Neural crest cell (in vitro differentiated cells): ENCODE results near the gene CYREN. TPM values are rescaled to one million over a fixed set of nuclear protein-coding genes. Genes with fewer than 3 reads are reported as not detected.

Source experiments
- DNase-seq: peaks from one replicate; pipeline ENCODE4 v3.0.0; 2021; ENCODE audit warnings: low read depth, mixed read lengths, low spot score
- H3K27ac Mint-ChIP-seq: one replicate; pipeline ENCODE4 v1.8.0; 2021; ENCODE audit warnings: mild to moderate bottlenecking, mixed read lengths; ENCODE audit not compliant: unreplicated experiment
- H3K27me3 Mint-ChIP-seq: 2 replicates; pipeline ENCODE4 v1.8.0; 2021; ENCODE audit warnings: low read depth, mild to moderate bottlenecking, mixed read lengths
- H3K36me3 Mint-ChIP-seq: 2 replicates; pipeline ENCODE4 v1.8.0; 2021; ENCODE audit warnings: low read depth, mild to moderate bottlenecking, mixed read lengths
- H3K4me1 Mint-ChIP-seq: 2 replicates; pipeline ENCODE4 v1.8.0; 2021; ENCODE audit warnings: mixed read lengths
- H3K4me3 Mint-ChIP-seq: one replicate; pipeline ENCODE4 v1.8.0; 2021; ENCODE audit warnings: mild to moderate bottlenecking, mixed read lengths
- H3K9me3 Mint-ChIP-seq: 2 replicates; pipeline ENCODE4 v1.8.0; 2021; ENCODE audit warnings: mixed read lengths
- CTCF ChIP-seq: fragments of 200-600 bp; sonication (generic); conservative IDR thresholded peaks from 2 replicates; pipeline ENCODE4 v1.5.0; 2021; ENCODE audit warnings: antibody characterized with exemption, mild to moderate bottlenecking
- total RNA-seq: library from RNA; stranded (reverse); gene quantifications from 2 replicates; pipeline ENCODE4 v1.2.1, GENCODE V29; 2021

CYREN gene
- total RNA-seq, 1 donor from 2014 or later = 75.5 TPM

GRCh38 chr7:135195156-135195555 lies 24.6 kb upstream of the CYREN start:
- Mint-ChIP-seq H3K27ac (no peak overlapping the region), H3K27me3 (no peaks in the 10 kb centered on the region), H3K4me1 (no peaks in the 10 kb centered on the region), H3K4me3 (no peak overlapping the region), H3K36me3 (peaks cover 3% of the 10 kb centered on the region), H3K9me3 (no peaks in the 10 kb centered on the region)
- no peak for DNase-seq
- no peak for TF ChIP-seq CTCF

DNA sequence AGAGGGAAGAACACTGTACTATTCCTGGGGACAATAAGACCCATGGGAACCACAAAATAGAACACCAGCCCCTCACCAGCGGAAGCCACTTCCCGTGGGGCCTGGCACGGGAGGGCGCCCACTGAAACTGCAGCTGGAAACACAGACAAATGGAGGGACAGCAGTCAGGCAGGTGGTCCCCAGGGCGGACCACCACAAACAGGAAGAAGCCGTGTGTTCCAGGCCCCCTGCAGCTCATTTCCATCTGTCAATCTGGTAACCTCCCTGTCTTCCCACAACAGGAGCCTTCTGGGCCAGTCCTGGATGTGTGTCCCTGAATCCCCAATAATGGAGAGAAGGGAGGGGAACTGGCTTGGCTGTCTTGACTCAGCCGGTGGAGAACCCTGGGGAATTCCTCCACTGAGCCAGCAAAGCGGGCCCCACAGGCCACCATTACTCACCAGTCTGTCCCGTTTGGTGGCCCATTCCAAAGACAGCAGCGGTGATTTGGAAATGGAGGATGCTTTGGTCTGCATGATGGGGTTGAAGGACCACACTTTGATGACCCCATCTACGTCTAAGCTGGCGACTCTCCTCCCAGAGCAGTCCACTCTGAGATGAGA lies 24.1 kb upstream of the CYREN start:
- Mint-ChIP-seq H3K27me3 (no peaks in the 10 kb centered on the region), H3K36me3 (peaks cover 3% of the 10 kb centered on the region), H3K27ac (no peak overlapping the region), H3K4me1 (no peaks in the 10 kb centered on the region), H3K9me3 (no peaks in the 10 kb centered on the region), H3K4me3 (no peak overlapping the region)
- no peak for TF ChIP-seq CTCF
- DNase-seq = no peak

DNA sequence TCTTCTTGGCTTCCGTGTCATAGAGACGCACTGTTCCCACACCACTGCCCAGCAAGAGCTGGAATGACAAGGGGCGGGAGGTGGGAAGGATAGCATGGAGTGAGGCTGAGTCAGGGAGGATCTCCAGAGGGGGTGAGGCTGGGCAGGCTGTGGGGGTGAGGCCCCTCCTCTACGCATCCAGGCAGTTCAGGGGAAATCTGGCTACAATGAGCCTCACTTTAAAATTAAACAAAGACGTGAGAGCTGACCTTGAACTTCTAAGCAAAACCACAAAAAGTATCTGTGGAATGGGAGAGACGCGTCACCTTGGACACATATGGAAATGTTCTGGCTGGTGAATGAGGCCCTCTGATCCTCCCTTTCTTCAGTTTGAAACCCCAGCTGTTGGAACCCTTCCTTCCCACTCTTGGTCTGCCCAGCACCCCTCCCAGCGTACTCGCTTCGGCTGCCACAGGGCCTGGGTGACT lies 23.1 kb upstream of the CYREN start:
- H3K27ac Mint-ChIP-seq = no peak overlapping the region
- no peak for DNase-seq
- H3K4me3 Mint-ChIP-seq = no peak overlapping the region
- TF ChIP-seq CTCF = no peak
- H3K9me3 Mint-ChIP-seq = no peaks in the 10 kb centered on the region
- H3K4me1 Mint-ChIP-seq = no peaks in the 10 kb centered on the region
- H3K27me3 Mint-ChIP-seq = no peaks in the 10 kb centered on the region
- peaks cover 3% of the 10 kb centered on the region for H3K36me3 Mint-ChIP-seq

- no peak for DNase-seq
- H3K4me3 Mint-ChIP-seq = no peak overlapping the region
- no peak for TF ChIP-seq CTCF
- no peak overlapping the region for H3K27ac Mint-ChIP-seq
- H3K36me3 Mint-ChIP-seq = peaks cover 3% of the 10 kb centered on the region
- no peaks in the 10 kb centered on the region for H3K27me3 Mint-ChIP-seq
- H3K4me1 Mint-ChIP-seq = no peaks in the 10 kb centered on the region
- no peaks in the 10 kb centered on the region for H3K9me3 Mint-ChIP-seq
Measured at GRCh38 chr7:135192914-135193536, 22.5 kb upstream of the CYREN start.

DNA sequence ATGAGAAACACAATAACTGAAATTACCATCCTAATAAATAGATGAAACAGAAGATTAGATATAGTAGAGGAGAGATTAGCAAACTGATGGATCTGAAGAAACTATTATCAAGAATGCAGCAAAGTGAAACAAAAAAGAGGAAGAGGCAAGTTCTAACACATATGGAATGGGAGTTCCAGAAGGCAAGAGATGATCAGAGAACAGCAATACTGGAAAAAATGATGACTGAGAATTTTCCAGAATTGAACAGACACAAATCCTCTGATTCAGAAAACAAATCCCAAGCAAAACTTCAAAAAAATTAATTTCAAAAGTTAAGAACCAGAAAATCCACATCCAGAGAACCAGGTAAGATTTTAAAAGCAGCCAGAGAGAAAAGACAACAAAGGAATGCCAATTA lies 20.2 kb upstream of the CYREN start:
- H3K27me3 Mint-ChIP-seq = no peaks in the 10 kb centered on the region
- TF ChIP-seq CTCF = no peak
- no peak overlapping the region for H3K27ac Mint-ChIP-seq
- H3K4me1 Mint-ChIP-seq = no peaks in the 10 kb centered on the region
- H3K4me3 Mint-ChIP-seq = no peak overlapping the region
- DNase-seq = no peak
- H3K9me3 Mint-ChIP-seq = no peaks in the 10 kb centered on the region
- H3K36me3 Mint-ChIP-seq = peaks cover 3% of the 10 kb centered on the region
